ENCODE measurements around the gene NOD2. TPM values are rescaled to one million over a fixed set of nuclear protein-coding genes. Genes with fewer than 3 reads are reported as not detected.

The NOD2 gene
- total RNA-seq, 1 experiment from 2014 or later = 5.4 TPM

DNA sequence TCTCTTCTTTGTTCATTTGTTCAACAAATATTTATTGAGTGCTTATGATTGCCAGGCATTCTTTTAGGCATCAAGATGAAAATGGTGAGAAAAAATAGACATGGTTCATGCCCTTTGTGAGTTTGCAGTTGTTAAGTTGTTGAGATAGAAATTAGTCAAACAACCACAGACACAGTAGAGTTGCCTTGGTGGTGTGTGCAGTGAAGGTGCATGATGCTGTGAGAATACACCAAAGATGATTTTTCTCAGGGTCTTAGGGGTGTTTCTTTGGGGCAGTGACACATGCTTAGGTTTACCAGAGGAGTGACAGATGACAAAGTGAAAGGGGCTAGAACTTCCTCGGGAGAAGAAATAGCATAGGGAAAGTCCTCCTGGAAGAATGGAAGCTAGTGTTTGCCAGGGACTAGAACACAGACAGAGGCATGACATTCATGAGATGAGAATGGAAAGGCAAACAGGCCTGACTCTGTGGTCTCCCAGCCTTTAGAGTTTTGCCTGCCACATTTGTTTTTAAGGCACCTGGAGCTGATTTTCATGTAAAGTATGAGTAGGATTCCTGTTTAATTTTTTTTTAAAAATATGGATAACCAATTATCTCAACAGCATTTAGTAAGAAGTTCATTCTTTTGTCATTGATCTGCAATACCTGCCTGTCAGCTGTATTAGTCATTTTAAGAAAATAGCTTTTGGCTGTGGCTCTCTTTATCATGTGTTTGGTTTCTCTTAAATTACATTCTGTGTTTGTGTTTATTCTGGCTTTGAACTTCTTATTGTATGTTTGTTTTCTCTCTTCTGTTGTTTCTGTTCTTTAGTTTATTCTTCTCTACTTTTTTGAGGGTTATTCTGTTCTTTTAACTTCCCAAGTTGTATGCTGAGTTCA is 85.1 kb downstream of the NOD2 start:
- Histone ChIP-seq H3K4me1 (ENCODE audit: control insufficient read depth in 1 of 2, insufficient read depth in 2 of 2, low read length in 2 of 2) (no peaks in the 10 kb centered on the region), H3K36me3 (ENCODE audit: control insufficient read depth in 1 of 2, insufficient read depth in 2 of 2, low read length in 2 of 2) (no peaks in the 10 kb centered on the region), H3K9me2 (ENCODE audit: insufficient read depth) (no peaks in the 10 kb centered on the region), H2AFZ (ENCODE audit: low read depth, low read length, poor library complexity, severe bottlenecking) (no peak overlapping the region), H3K9ac (ENCODE audit: low read length) (no peak overlapping the region), H3K27ac (ENCODE audit: low read depth, low read length) (no peak overlapping the region), H3K4me3 (replicated peaks in 1 of 2; ENCODE audit: low read depth in 1 of 2, low read length in 2 of 2) (no peak overlapping the region), H3K79me2 (ENCODE audit: insufficient read depth, low read length) (no peaks in the 10 kb centered on the region), H3K27me3 (ENCODE audit: insufficient read depth, low read length) (no peaks in the 10 kb centered on the region), H3K9me3 (ENCODE audit: control insufficient read depth in 1 of 2, insufficient read depth in 1 of 2, low read depth in 1 of 2, low read length in 2 of 2) (no peaks in the 10 kb centered on the region), H4K20me1 (ENCODE audit: insufficient read depth) (no peaks in the 10 kb centered on the region), H3K4me2 (ENCODE audit: low read length) (no peak overlapping the region)
- intact Hi-C loops (cut with micrococcal nuclease) = no loop called here
- POLR2A ChIA-PET = no interaction called here
- BruUV-seq (replicated peaks) = no TSS peak
- ATAC-seq (no peak), DNase-seq (ENCODE audit: low read depth, low spot score) (no peak)
- CTCF ChIA-PET = interaction anchor here (3.0 kb wide), 1 partner anchor 28 kb away, joined by 14 read pairs; no protein-coding TSS in a partner anchor
- TF ChIP-seq RAD21 (IDR thresholded peaks at IDR 0.05; ENCODE audit: low read depth) (no peak), EZH2phosphoT487 (IDR thresholded peaks at IDR 0.05; ENCODE audit: borderline replicate concordance) (no peak), CBX3 (IDR thresholded peaks at IDR 0.05; ENCODE audit: low read depth) (no peak), FOSL1 (IDR thresholded peaks at IDR 0.05; ENCODE audit: low read depth) (no peak), ZFX (IDR thresholded peaks at IDR 0.05) (no peak), JUND (IDR thresholded peaks at IDR 0.05) (no peak), EZH2 (IDR thresholded peaks at IDR 0.05) (no peak), ELF1 (IDR thresholded peaks at IDR 0.05; ENCODE audit: borderline replicate concordance, low read depth) (no peak), EGR1 (IDR thresholded peaks at IDR 0.05; ENCODE audit: low read depth) (no peak), POLR2A (IDR thresholded peaks at IDR 0.05; ENCODE audit: borderline replicate concordance, extremely low read depth, insufficient read depth, insufficient read length) (no peak), POLR2AphosphoS5 (IDR thresholded peaks at IDR 0.05; ENCODE audit: low read depth, low read length) (no peak), SP1 (IDR thresholded peaks at IDR 0.05; ENCODE audit: low read depth) (no peak), TCF7L2 (IDR thresholded peaks at IDR 0.05; ENCODE audit: borderline replicate concordance, extremely low read depth, insufficient read depth, insufficient read length) (no peak), SRF (IDR thresholded peaks at IDR 0.05; ENCODE audit: low read depth) (no peak)
- TF ChIP-seq, protein P1, sequence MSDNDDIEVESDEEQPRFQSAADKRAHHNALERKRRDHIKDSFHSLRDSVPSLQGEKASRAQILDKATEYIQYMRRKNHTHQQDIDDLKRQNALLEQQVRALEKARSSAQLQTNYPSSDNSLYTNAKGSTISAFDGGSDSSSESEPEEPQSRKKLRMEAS (IDR thresholded peaks at IDR 0.05) = no peak
- TF ChIP-seq, protein P2, sequence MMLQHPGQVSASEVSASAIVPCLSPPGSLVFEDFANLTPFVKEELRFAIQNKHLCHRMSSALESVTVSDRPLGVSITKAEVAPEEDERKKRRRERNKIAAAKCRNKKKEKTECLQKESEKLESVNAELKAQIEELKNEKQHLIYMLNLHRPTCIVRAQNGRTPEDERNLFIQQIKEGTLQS (IDR thresholded peaks at IDR 0.05) = no peak
- TF ChIP-seq, protein P3, sequence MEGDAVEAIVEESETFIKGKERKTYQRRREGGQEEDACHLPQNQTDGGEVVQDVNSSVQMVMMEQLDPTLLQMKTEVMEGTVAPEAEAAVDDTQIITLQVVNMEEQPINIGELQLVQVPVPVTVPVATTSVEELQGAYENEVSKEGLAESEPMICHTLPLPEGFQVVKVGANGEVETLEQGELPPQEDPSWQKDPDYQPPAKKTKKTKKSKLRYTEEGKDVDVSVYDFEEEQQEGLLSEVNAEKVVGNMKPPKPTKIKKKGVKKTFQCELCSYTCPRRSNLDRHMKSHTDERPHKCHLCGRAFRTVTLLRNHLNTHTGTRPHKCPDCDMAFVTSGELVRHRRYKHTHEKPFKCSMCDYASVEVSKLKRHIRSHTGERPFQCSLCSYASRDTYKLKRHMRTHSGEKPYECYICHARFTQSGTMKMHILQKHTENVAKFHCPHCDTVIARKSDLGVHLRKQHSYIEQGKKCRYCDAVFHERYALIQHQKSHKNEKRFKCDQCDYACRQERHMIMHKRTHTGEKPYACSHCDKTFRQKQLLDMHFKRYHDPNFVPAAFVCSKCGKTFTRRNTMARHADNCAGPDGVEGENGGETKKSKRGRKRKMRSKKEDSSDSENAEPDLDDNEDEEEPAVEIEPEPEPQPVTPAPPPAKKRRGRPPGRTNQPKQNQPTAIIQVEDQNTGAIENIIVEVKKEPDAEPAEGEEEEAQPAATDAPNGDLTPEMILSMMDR (IDR thresholded peaks at IDR 0.05 in 2 of 3, conservative IDR thresholded peaks at IDR 0.05 in 1 of 3; ENCODE audit: borderline replicate concordance in 1 of 3, insufficient read depth in 1 of 3, low read depth in 2 of 3, low read length in 2 of 3) = no peak
- TF ChIP-seq, protein P4, sequence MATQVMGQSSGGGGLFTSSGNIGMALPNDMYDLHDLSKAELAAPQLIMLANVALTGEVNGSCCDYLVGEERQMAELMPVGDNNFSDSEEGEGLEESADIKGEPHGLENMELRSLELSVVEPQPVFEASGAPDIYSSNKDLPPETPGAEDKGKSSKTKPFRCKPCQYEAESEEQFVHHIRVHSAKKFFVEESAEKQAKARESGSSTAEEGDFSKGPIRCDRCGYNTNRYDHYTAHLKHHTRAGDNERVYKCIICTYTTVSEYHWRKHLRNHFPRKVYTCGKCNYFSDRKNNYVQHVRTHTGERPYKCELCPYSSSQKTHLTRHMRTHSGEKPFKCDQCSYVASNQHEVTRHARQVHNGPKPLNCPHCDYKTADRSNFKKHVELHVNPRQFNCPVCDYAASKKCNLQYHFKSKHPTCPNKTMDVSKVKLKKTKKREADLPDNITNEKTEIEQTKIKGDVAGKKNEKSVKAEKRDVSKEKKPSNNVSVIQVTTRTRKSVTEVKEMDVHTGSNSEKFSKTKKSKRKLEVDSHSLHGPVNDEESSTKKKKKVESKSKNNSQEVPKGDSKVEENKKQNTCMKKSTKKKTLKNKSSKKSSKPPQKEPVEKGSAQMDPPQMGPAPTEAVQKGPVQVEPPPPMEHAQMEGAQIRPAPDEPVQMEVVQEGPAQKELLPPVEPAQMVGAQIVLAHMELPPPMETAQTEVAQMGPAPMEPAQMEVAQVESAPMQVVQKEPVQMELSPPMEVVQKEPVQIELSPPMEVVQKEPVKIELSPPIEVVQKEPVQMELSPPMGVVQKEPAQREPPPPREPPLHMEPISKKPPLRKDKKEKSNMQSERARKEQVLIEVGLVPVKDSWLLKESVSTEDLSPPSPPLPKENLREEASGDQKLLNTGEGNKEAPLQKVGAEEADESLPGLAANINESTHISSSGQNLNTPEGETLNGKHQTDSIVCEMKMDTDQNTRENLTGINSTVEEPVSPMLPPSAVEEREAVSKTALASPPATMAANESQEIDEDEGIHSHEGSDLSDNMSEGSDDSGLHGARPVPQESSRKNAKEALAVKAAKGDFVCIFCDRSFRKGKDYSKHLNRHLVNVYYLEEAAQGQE (IDR thresholded peaks at IDR 0.05; ENCODE audit: low read depth) = no peak
- RAD21 ChIA-PET (ENCODE audit: low non-redundant PET in 1 of 2, low total read pairs in 2 of 2, uncharacterized antibody in 2 of 2, unreplicated experiment in 2 of 2) = no interaction called here
